Measurements from ENCODE around the gene RO60.

Gene RO60

GRCh38 chr1:193087893-193088292 lies 28.5 kb downstream of the RO60 start:
- no peaks in the 10 kb centered on the region for H3K9me3 ChIP-seq (ENCODE audit: insufficient read depth, low read length, severe bottlenecking)
- TF ChIP-seq CTCF (IDR thresholded peaks at IDR 0.05; ENCODE audit: borderline replicate concordance, extremely low read depth, low read length, poor library complexity, severe bottlenecking): no peak
- TF ChIP-seq EZH2 (IDR thresholded peaks at IDR 0.05; ENCODE audit: borderline replicate concordance, low read depth, low read length, severe bottlenecking): no peak
- H3K36me3 ChIP-seq (ENCODE audit: insufficient read depth, low read length): peaks cover 39% of the 10 kb centered on the region

GRCh38 chr1:193090865-193091264 lies 31.5 kb downstream of the RO60 start:
- Histone ChIP-seq H3K9ac (ENCODE audit: low read depth, low read length) (no peak overlapping the region), H3K4me3 (ENCODE audit: low read depth in 1 of 2, low read length in 2 of 2) (no peak overlapping the region), H2AFZ (ENCODE audit: low read depth, low read length) (no peak overlapping the region), H3K27me3 (ENCODE audit: insufficient read depth, low read length, poor library complexity) (no peaks in the 10 kb centered on the region), H3K79me2 (ENCODE audit: insufficient read depth, low read length) (no peaks in the 10 kb centered on the region), H3K9me3 (ENCODE audit: insufficient read depth, low read length, severe bottlenecking) (no peaks in the 10 kb centered on the region), H3K4me1 (ENCODE audit: insufficient read depth, low read length) (no peaks in the 10 kb centered on the region), H3K4me2 (ENCODE audit: insufficient read depth, low read length) (no peak overlapping the region), H3K27ac (ENCODE audit: low read length) (no peak overlapping the region), H3K36me3 (ENCODE audit: insufficient read depth, low read length) (peaks cover 38% of the 10 kb centered on the region), H4K20me1 (ENCODE audit: insufficient read depth, low read length) (no peaks in the 10 kb centered on the region)
- no peak for DNase-seq
- TF ChIP-seq CTCF (IDR thresholded peaks at IDR 0.05; ENCODE audit: borderline replicate concordance, extremely low read depth, low read length, poor library complexity, severe bottlenecking) (no peak), EZH2 (IDR thresholded peaks at IDR 0.05; ENCODE audit: borderline replicate concordance, low read depth, low read length, severe bottlenecking) (no peak)
- no peak for ATAC-seq (ENCODE audit: insufficient read depth, low read depth)

More at GRCh38 chr1:193087893-193088292, 28.5 kb downstream of the RO60 start:
- H3K79me2 ChIP-seq (ENCODE audit: insufficient read depth, low read length): no peaks in the 10 kb centered on the region
- H3K4me2 ChIP-seq (ENCODE audit: insufficient read depth, low read length): no peak overlapping the region
- no peak overlapping the region for H3K4me3 ChIP-seq (ENCODE audit: low read depth in 1 of 2, low read length in 2 of 2)
- no peaks in the 10 kb centered on the region for H3K4me1 ChIP-seq (ENCODE audit: insufficient read depth, low read length)
- no peak overlapping the region for H3K27ac ChIP-seq (ENCODE audit: low read length)
- no peak for ATAC-seq (ENCODE audit: insufficient read depth, low read depth)
- no peak for DNase-seq
- H3K9ac ChIP-seq (ENCODE audit: low read depth, low read length): no peak overlapping the region
- no peaks in the 10 kb centered on the region for H3K27me3 ChIP-seq (ENCODE audit: insufficient read depth, low read length, poor library complexity)
- no peak overlapping the region for H2AFZ ChIP-seq (ENCODE audit: low read depth, low read length)
- H4K20me1 ChIP-seq (ENCODE audit: insufficient read depth, low read length): no peaks in the 10 kb centered on the region

- Histone ChIP-seq H3K27me3 (ENCODE audit: insufficient read depth, low read length, poor library complexity) (no peaks in the 10 kb centered on the region), H4K20me1 (ENCODE audit: insufficient read depth, low read length) (no peaks in the 10 kb centered on the region), H3K4me3 (ENCODE audit: low read depth in 1 of 2, low read length in 2 of 2) (no peak overlapping the region), H3K79me2 (ENCODE audit: insufficient read depth, low read length) (no peaks in the 10 kb centered on the region), H3K9ac (ENCODE audit: low read depth, low read length) (no peak overlapping the region), H3K4me1 (ENCODE audit: insufficient read depth, low read length) (no peaks in the 10 kb centered on the region), H2AFZ (ENCODE audit: low read depth, low read length) (no peak overlapping the region), H3K36me3 (ENCODE audit: insufficient read depth, low read length) (peaks cover 41% of the 10 kb centered on the region), H3K4me2 (ENCODE audit: insufficient read depth, low read length) (no peak overlapping the region), H3K27ac (ENCODE audit: low read length) (no peak overlapping the region), H3K9me3 (ENCODE audit: insufficient read depth, low read length, severe bottlenecking) (no peaks in the 10 kb centered on the region)
- TF ChIP-seq EZH2 (IDR thresholded peaks at IDR 0.05; ENCODE audit: borderline replicate concordance, low read depth, low read length, severe bottlenecking) (no peak), CTCF (IDR thresholded peaks at IDR 0.05; ENCODE audit: borderline replicate concordance, extremely low read depth, low read length, poor library complexity, severe bottlenecking) (no peak)
- no peak for ATAC-seq (ENCODE audit: insufficient read depth, low read depth)
- no peak for DNase-seq
These were observed 34.7 kb downstream of the RO60 start for GRCh38 chr1:193094112-193094511.

GRCh38 chr1:193102662-193103061 lies 43.2 kb downstream of the RO60 start:
- Histone ChIP-seq H3K4me1 (ENCODE audit: insufficient read depth, low read length) (peaks cover 22% of the 10 kb centered on the region), H3K27me3 (ENCODE audit: insufficient read depth, low read length, poor library complexity) (peaks cover 5% of the 10 kb centered on the region), H3K36me3 (ENCODE audit: insufficient read depth, low read length) (peaks cover 19% of the 10 kb centered on the region), H3K27ac (ENCODE audit: low read length) (no peak overlapping the region), H4K20me1 (ENCODE audit: insufficient read depth, low read length) (no peaks in the 10 kb centered on the region), H3K9me3 (ENCODE audit: insufficient read depth, low read length, severe bottlenecking) (no peaks in the 10 kb centered on the region), H2AFZ (ENCODE audit: low read depth, low read length) (no peak overlapping the region), H3K79me2 (ENCODE audit: insufficient read depth, low read length) (peaks cover 15% of the 10 kb centered on the region), H3K9ac (ENCODE audit: low read depth, low read length) (no peak overlapping the region), H3K4me3 (ENCODE audit: low read depth in 1 of 2, low read length in 2 of 2) (no peak overlapping the region), H3K4me2 (ENCODE audit: insufficient read depth, low read length) (peak overlapping the region; percentile 4; the same call in 1 of the 2 replicates)
- ATAC-seq (ENCODE audit: insufficient read depth, low read depth): no peak
- DNase-seq: no peak
- TF ChIP-seq CTCF (IDR thresholded peaks at IDR 0.05; ENCODE audit: borderline replicate concordance, extremely low read depth, low read length, poor library complexity, severe bottlenecking): no peak
- TF ChIP-seq EZH2 (IDR thresholded peaks at IDR 0.05; ENCODE audit: borderline replicate concordance, low read depth, low read length, severe bottlenecking): no peak

All from DND-41 (cell line).